Neural progenitor cell (in vitro differentiated cells): ENCODE results near the gene MYO6. TPM values are rescaled to one million over a fixed set of nuclear protein-coding genes. Genes with fewer than 3 reads are reported as not detected.

Experiments
- DNase-seq: peaks from one replicate; pipeline ENCODE4 v3.0.0-alpha.2; 2016; ENCODE audit warnings: low spot score
- H2AFZ ChIP-seq: fragments of 200-600 bp; sonication (generic); replicated peaks from 2 replicates; pipeline ENCODE4 v1.6.1; 2016; ENCODE audit warnings: antibody characterized with exemption
- H3F3A ChIP-seq: fragments of 200-600 bp; sonication (generic); 2 replicates; pipeline ENCODE4 v1.6.1; 2016; ENCODE audit warnings: antibody characterized with exemption, low read depth
- H3K27ac ChIP-seq: fragments of 200-600 bp; sonication (generic); 2 replicates; pipeline ENCODE4 v1.5.1; 2016; ENCODE audit warnings: mild to moderate bottlenecking
- H3K27me3 ChIP-seq: fragments of 200-600 bp; sonication (generic); 2 replicates; pipeline ENCODE4 v1.6.1; 2016; ENCODE audit warnings: mild to moderate bottlenecking, moderate library complexity
- H3K36me3 ChIP-seq: fragments of 200-600 bp; sonication (generic); 2 replicates; pipeline ENCODE4 v1.5.1; 2016
- H3K4me1 ChIP-seq: fragments of 200-600 bp; sonication (generic); 2 replicates; pipeline ENCODE4 v1.6.1; 2016; ENCODE audit warnings: mixed run types
- H3K4me2 ChIP-seq: fragments of 200-600 bp; sonication (generic); 2 replicates; pipeline ENCODE4 v1.6.1; 2016
- H3K4me3 ChIP-seq: fragments of 200-600 bp; sonication (generic); 2 replicates; pipeline ENCODE4 v1.5.1; 2016
- H3K79me2 ChIP-seq: fragments of 200-600 bp; sonication (generic); 2 replicates; pipeline ENCODE4 v1.6.1; 2016; ENCODE audit warnings: low read depth
- H3K9ac ChIP-seq: fragments of 200-600 bp; sonication (generic); 2 replicates; pipeline ENCODE4 v1.6.1; 2016
- H3K9me3 ChIP-seq: fragments of 200-600 bp; sonication (generic); 2 replicates; pipeline ENCODE4 v1.5.1; 2016; ENCODE audit warnings: low read depth
- H4K20me1 ChIP-seq: fragments of 200-600 bp; sonication (generic); 2 replicates; pipeline ENCODE4 v1.6.1; 2016; ENCODE audit warnings: low read depth
- H3K27ac Mint-ChIP-seq: 3 replicates; pipeline ENCODE4 v1.8.0; 2021; ENCODE audit warnings: mixed read lengths
- H3K27me3 Mint-ChIP-seq: 2 replicates; pipeline ENCODE4 v1.8.0; 2022; ENCODE audit warnings: low read depth, mild to moderate bottlenecking, inconsistent platforms, moderate library complexity, mixed read lengths; ENCODE audit not compliant: insufficient read depth
- H3K36me3 Mint-ChIP-seq: 3 replicates; pipeline ENCODE4 v1.8.0; 2021; ENCODE audit warnings: mixed read lengths
- H3K4me1 Mint-ChIP-seq: 3 replicates; pipeline ENCODE4 v1.8.0; 2021; ENCODE audit warnings: mixed read lengths
- H3K4me3 Mint-ChIP-seq: 3 replicates; pipeline ENCODE4 v1.8.0; 2021; ENCODE audit warnings: mild to moderate bottlenecking, moderate library complexity, mixed read lengths
- H3K9me3 Mint-ChIP-seq: 3 replicates; pipeline ENCODE4 v1.8.0; 2020; ENCODE audit warnings: mixed read lengths
- EZH2 ChIP-seq: fragments of 200-600 bp; sonication (generic); IDR thresholded peaks from 2 replicates; pipeline ENCODE4 v1.6.1; 2017; ENCODE audit warnings: antibody characterized with exemption, mild to moderate bottlenecking, moderate library complexity
- EZH2phosphoT487 ChIP-seq: fragments of 200-600 bp; sonication (generic); IDR thresholded peaks from 2 replicates; pipeline ENCODE4 v1.6.1; 2017; ENCODE audit warnings: antibody characterized with exemption
- small RNA-seq: library from RNA; depleted of rRNA; stranded (forward); fragments of <200 nt; gene quantifications from one replicate; pipeline ENCODE3, GENCODE V24; 2015
- total RNA-seq: library from RNA; depleted of rRNA; stranded (reverse); fragments of >200 nt; gene quantifications from 2 replicates; pipeline ENCODE4 v1.2.3, GENCODE V29; 2015; ENCODE audit warnings: low replicate concordance
- TF ChIP-seq, protein P1 (sequence below): fragments of 200-600 bp; sonication (generic); IDR thresholded peaks from 2 replicates; pipeline ENCODE4 v1.5.1; 2017; ENCODE audit warnings: antibody characterized with exemption, mild to moderate bottlenecking

MYO6 gene
- total RNA-seq, 1 donor from 2014 or later = 23.0 TPM

DNA sequence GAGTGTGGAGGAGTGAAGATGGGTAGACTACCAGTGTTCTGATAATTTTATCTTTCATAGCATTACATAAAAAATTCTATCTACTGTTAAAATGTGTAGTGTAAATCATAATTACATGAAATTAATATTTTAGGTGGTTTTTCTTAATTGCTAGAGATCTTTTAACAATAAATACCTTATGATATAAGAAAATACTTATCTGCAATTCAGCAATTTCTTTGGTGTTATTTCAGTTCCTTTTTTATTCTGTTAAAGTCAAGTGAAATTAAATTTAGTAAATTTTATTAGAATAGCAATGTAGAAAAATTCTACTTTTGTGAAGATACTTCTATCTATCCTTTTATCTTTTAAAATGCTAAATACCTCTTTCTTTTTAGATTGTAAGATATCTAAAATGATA, 219.1 kb downstream of the MYO6 start:
- Histone ChIP-seq H3K4me2 (no peak overlapping the region), H3K9ac (no peak overlapping the region), H2AFZ (no peak overlapping the region), H3K4me1 (peaks cover 10% of the 10 kb centered on the region), H3K27ac (no peak overlapping the region), H3K4me3 (no peak overlapping the region), H3K79me2 (no peaks in the 10 kb centered on the region), H3F3A (peaks cover 12% of the 10 kb centered on the region), H3K27me3 (no peaks in the 10 kb centered on the region), H4K20me1 (no peaks in the 10 kb centered on the region), H3K9me3 (no peaks in the 10 kb centered on the region), H3K36me3 (no peaks in the 10 kb centered on the region)
- Mint-ChIP-seq H3K27ac (no peak overlapping the region), H3K4me1 (no peaks in the 10 kb centered on the region), H3K36me3 (no peaks in the 10 kb centered on the region), H3K9me3 (no peaks in the 10 kb centered on the region), H3K4me3 (no peak overlapping the region), H3K27me3 (no peaks in the 10 kb centered on the region)
- no peak for DNase-seq
- TF ChIP-seq EZH2phosphoT487 = no peak
- TF ChIP-seq, protein P1, sequence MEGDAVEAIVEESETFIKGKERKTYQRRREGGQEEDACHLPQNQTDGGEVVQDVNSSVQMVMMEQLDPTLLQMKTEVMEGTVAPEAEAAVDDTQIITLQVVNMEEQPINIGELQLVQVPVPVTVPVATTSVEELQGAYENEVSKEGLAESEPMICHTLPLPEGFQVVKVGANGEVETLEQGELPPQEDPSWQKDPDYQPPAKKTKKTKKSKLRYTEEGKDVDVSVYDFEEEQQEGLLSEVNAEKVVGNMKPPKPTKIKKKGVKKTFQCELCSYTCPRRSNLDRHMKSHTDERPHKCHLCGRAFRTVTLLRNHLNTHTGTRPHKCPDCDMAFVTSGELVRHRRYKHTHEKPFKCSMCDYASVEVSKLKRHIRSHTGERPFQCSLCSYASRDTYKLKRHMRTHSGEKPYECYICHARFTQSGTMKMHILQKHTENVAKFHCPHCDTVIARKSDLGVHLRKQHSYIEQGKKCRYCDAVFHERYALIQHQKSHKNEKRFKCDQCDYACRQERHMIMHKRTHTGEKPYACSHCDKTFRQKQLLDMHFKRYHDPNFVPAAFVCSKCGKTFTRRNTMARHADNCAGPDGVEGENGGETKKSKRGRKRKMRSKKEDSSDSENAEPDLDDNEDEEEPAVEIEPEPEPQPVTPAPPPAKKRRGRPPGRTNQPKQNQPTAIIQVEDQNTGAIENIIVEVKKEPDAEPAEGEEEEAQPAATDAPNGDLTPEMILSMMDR = no peak
- TF ChIP-seq EZH2 = no peak

Small RNA genes within 50 kb of the gene (small RNA-seq; reads per million reads assigned to genes)
- gene RF00019 (not detected), gene RNA5SP209 (not detected), gene RNU6-155P (not detected)

Other genes with a start within 250 kb of the MYO6 start
- 108 and 202 TPM in 2 replicates for gene SENP6, start 147.4 kb upstream of the MYO6 start, total RNA-seq